HFFc6 (cell line): ENCODE data around the gene SSBP3. TPM values are rescaled to one million over a fixed set of nuclear protein-coding genes. Genes with fewer than 3 reads are reported as not detected.
A peak's percentile ranks its signal among the peaks of the same experiment; 100 is the strongest.
"Not testable (repeated sequence)": the region's sequence is repeated elsewhere in the genome, so short reads cannot be mapped to it uniquely, and the experiment has no call there.

Experiments
- DNase-seq: peaks from one replicate; pipeline ENCODE4 v3.0.0-alpha.2; 2018
- H3K27ac Mint-ChIP-seq: 2 replicates; pipeline ENCODE4 v1.8.0; 2020; ENCODE audit warnings: mild to moderate bottlenecking, mixed read lengths
- H3K27me3 Mint-ChIP-seq: 2 replicates; pipeline ENCODE4 v1.8.0; 2021; ENCODE audit warnings: mild to moderate bottlenecking, moderate library complexity, mixed read lengths; ENCODE audit not compliant: insufficient read depth
- H3K36me3 Mint-ChIP-seq: 2 replicates; pipeline ENCODE4 v1.8.0; 2021; ENCODE audit warnings: low read depth, mixed read lengths
- H3K4me1 Mint-ChIP-seq: 2 replicates; pipeline ENCODE4 v1.8.0; 2020; ENCODE audit warnings: low read depth, mixed read lengths
- H3K4me3 Mint-ChIP-seq: 2 replicates; pipeline ENCODE4 v1.8.0; 2020; ENCODE audit warnings: mild to moderate bottlenecking, moderate library complexity, mixed read lengths
- H3K9me3 Mint-ChIP-seq: 2 replicates; pipeline ENCODE4 v1.8.0; 2020; ENCODE audit warnings: mild to moderate bottlenecking, mixed read lengths
- long read RNA-seq: library from polyadenylated mRNA; unstranded; transcript quantifications from one replicate; pipeline ENCODE4 v2.0.0, GENCODE V29; 2019
- total RNA-seq, 6 experiments: library from RNA; stranded (reverse); fragmentation: NEBNext Ultra II Directional; extraction: Animal tissue kit (Norgen Biotek cat#: 25700); gene quantifications; 2 replicates in 1 of 6; 3 replicates in 5 of 6; pipeline ENCODE4 v1.2.3, GENCODE V29; 2021
- TF ChIP-seq, protein P1 (sequence below): fragments of 200-600 bp; sonication (generic); IDR thresholded peaks from 2 replicates; pipeline ENCODE4 v1.5.0; 2021; ENCODE audit warnings: antibody characterized with exemption, mild to moderate bottlenecking

SSBP3 gene
- 10 to 100 TPM; 42.3 to 72.2 (median 58.1) TPM for total RNA-seq
- long read RNA-seq, partial matches to known transcripts = 2 of 21 reads
- long read RNA-seq, other reads (novel, unspliced or antisense) = 18 of 21 reads

DNA sequence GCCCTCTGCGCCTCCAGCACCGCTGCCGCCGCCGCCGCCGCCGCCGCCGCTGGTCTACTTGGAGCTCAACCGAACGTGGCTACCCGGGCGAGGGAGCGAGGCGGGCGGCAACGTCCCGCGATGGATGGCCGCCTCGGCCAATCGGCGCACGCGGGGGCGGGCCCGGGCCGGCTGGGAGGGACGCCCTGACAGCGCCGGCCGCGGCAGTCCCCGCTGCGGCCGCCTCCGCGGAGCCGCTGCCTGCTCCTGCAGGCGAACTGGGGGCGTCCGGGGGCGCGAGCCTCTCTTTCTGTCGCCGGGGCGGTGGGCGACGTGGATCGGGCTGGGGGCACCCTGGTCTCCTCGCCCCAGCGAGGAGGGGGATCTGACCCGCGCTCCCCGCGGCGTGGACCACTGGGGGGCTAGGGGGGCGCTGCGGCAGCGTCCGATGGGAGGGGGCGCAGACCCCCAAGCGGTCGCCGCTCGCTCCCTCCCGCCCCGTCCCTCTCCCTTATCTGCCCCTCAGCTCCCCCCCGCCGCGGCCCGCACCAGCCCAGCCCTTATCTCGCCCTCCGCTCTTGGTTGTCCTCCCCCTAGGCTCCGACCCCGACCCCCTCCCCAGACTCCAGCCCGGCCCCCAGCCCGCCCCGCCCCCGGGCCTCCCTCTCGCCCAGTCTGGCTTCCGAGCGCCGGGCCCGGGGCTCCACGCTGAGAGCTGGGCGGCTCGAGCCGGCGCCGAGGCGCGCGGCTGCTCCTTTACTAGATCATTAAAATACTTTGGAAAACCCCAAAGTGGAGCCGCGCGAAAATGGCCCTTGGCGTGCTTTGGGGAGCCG is at the start of gene SSBP3:
Gene SSBP3 (minus strand): TSS at position 56 of the 815 bp plus-strand sequence.
- TF ChIP-seq, protein P1, sequence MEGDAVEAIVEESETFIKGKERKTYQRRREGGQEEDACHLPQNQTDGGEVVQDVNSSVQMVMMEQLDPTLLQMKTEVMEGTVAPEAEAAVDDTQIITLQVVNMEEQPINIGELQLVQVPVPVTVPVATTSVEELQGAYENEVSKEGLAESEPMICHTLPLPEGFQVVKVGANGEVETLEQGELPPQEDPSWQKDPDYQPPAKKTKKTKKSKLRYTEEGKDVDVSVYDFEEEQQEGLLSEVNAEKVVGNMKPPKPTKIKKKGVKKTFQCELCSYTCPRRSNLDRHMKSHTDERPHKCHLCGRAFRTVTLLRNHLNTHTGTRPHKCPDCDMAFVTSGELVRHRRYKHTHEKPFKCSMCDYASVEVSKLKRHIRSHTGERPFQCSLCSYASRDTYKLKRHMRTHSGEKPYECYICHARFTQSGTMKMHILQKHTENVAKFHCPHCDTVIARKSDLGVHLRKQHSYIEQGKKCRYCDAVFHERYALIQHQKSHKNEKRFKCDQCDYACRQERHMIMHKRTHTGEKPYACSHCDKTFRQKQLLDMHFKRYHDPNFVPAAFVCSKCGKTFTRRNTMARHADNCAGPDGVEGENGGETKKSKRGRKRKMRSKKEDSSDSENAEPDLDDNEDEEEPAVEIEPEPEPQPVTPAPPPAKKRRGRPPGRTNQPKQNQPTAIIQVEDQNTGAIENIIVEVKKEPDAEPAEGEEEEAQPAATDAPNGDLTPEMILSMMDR = peak; percentile 30; the same call in 1 of the 2 replicates
- DNase-seq = peak; percentile 93
- Mint-ChIP-seq H3K27ac (peak within 1 kb of the TSS; percentile 97), H3K9me3 (no peaks in the 10 kb centered on the region), H3K36me3 (peaks cover 21% of the 10 kb centered on the region), H3K4me3 (peak within 1 kb of the TSS; percentile 92), H3K4me1 (peaks cover 55% of the 10 kb centered on the region), H3K27me3 (no peaks in the 10 kb centered on the region; the same call in 1 of the 2 replicates)

DNA sequence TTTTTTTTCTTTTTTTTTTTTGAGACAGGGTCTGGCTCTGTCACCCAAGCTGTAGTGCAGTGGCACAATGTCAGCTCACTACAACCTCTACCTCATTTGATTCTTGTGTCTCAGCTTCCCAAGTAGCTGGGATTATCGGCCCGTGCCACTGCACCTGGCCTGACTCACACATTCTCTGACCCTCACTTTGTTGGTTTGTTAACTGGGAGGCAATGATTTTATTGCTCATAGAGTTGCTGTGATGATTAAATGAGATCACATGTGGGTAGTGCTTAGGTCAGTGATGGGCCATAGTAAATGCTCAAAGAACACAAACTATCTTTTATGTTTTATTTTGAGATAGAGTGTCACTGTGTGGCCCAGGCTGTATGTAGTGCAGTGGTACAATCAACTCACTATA is 47.3 kb upstream of the SSBP3 start:
- Mint-ChIP-seq H3K4me1 (no peaks in the 10 kb centered on the region), H3K27me3 (peaks cover 20% of the 10 kb centered on the region), H3K36me3 (no peaks in the 10 kb centered on the region), H3K27ac (no peak overlapping the region), H3K4me3 (no peak overlapping the region), H3K9me3 (no peaks in the 10 kb centered on the region)
- TF ChIP-seq, protein P1 = no peak
- no peak for DNase-seq

DNA sequence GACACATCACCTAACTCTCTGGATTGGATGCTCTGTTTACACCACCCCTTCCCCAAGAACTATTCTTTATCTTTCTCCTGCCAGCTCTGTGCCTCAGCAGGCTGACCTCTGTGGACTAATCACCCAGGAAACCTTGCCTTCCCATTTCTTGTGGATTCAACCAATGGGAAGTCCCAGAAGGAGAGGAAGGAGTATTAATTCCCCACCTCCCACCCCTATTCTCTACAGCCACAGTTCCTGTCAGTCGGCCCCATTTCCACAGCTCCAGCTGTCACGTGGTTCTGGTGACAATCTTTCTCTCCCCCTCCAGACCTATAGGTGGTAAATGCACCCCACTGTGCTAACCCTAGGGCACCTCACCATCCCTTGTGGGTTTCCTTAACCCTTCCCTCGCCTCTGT is 46.8 kb upstream of the SSBP3 start:
- Mint-ChIP-seq H3K9me3 (no peaks in the 10 kb centered on the region), H3K4me1 (no peaks in the 10 kb centered on the region), H3K27me3 (peaks cover 20% of the 10 kb centered on the region), H3K36me3 (no peaks in the 10 kb centered on the region), H3K27ac (no peak overlapping the region), H3K4me3 (no peak overlapping the region)
- no peak for DNase-seq
- TF ChIP-seq, protein P1 = no peak

DNA sequence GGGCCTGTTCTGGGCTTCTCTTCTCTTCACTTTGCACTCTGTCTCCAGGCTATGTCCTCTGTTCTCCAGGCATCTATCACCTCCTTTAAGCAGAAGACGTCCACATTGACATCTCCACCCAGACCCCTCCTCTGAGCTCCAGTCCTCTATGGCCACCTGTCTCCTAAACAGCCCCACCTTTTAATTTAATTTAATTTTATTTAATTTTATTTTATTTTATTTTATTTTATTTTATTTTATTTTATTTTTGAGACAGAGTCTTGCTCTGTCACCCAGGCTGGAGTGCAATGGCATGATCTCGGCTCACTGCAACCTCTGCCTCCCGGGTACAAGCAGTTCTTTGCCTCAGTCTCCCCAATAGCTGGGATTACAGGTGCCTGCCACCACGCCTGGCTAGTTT is 43.2 kb upstream of the SSBP3 start:
- DNase-seq, H3K4me3 Mint-ChIP-seq, H3K36me3 Mint-ChIP-seq, H3K27ac Mint-ChIP-seq, H3K9me3 Mint-ChIP-seq, H3K4me1 Mint-ChIP-seq: not testable (repeated sequence)
- peaks cover 18% of the 10 kb centered on the region for H3K27me3 Mint-ChIP-seq

DNA sequence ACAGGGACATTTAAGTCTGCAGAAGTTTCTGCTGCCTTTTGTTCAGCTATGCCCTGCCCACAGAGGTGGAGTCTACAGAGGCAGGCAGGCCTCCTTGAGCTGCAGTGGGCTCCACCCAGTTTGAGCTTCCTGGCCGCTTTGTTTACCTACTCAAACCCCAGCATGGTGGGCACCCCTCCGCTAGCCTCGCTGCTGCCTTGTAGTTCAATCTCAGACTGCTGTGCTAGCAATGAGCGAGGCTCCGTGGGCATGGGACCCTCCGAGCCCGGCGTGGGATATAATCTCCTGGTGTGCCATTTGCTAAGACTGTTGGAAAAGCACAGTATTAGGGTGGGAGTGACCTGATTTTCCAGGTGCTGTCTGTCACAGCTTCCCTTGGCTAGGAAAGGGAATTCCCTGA is 42.6 kb upstream of the SSBP3 start:
- H3K36me3 Mint-ChIP-seq, H3K4me3 Mint-ChIP-seq, DNase-seq, H3K4me1 Mint-ChIP-seq, H3K9me3 Mint-ChIP-seq, H3K27ac Mint-ChIP-seq: not testable (repeated sequence)
- H3K27me3 Mint-ChIP-seq = peaks cover 18% of the 10 kb centered on the region

DNA sequence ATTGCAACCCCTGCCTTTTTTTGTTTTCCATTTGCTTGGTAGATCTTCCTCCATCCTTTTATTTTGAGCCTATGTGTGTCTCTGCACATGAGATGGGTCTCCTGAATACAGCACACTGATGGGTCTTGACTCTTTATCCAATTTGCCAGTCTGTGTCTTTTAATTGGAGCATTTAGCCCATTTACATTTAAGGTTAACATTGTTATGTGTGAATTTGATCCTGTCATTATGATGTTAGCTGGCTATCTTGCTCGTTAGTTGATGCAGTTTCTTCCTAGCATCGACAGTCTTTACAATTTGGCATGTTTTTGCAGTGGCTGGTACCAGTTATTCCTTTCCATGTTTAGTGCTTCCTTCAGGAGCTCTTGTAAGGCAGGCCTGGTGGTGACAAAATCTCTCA is 40.9 kb upstream of the SSBP3 start:
- not testable (repeated sequence) for H3K9me3 Mint-ChIP-seq, H3K27ac Mint-ChIP-seq, DNase-seq, H3K4me3 Mint-ChIP-seq, H3K36me3 Mint-ChIP-seq, H3K4me1 Mint-ChIP-seq
- peaks cover 16% of the 10 kb centered on the region for H3K27me3 Mint-ChIP-seq

DNA sequence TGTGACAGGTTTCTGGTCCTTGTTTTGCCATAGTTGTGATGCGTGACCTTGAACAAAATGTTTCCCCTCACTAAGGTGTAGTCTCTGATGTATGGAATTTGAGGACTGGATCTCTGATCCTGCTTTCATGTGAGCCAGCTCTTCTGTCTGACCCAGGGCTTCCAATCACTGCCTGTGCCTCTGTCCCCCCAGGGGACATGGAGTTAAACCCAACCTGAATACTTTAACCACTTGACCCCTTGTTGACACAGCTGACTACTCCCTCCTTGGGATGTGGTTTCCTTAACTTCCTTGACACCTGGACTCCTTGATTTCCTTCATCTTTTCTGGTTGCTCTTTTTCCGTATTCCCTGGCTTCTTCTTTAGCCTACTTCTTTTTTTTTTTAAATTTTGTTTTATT is 36.0 kb upstream of the SSBP3 start:
- no peaks in the 10 kb centered on the region for H3K9me3 Mint-ChIP-seq
- peaks cover 6% of the 10 kb centered on the region; the same call in 1 of the 2 replicates for H3K4me1 Mint-ChIP-seq
- H3K27ac Mint-ChIP-seq = no peak overlapping the region
- TF ChIP-seq, protein P1 = no peak
- no peak for DNase-seq
- H3K36me3 Mint-ChIP-seq = no peaks in the 10 kb centered on the region
- no peak overlapping the region for H3K4me3 Mint-ChIP-seq
- H3K27me3 Mint-ChIP-seq = peaks cover 10% of the 10 kb centered on the region
